ENCODE data around the gene PTP4A2.
"Not testable (repeated sequence)": the region's sequence is repeated elsewhere in the genome, so short reads cannot be mapped to it uniquely, and the experiment has no call there.

PTP4A2 gene

DNA sequence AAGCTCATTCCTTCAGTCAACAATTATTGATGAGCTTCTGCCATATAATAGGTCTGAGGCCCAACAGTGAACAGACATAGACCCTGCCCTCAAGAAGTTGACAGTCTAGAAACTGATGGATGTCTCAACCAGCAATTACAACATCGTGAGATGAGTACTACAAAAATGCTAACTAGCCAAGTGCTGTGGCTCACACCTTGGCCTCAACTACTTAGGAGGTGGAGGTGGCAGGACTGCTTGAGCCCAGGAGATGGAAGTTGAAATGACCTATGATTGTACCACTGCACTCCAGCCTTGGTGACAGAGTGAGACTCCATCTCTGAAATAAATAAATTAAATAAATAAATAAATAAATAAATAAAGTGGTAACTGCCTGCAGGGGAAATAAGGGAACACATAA, 11.7 kb upstream of the PTP4A2 start:
- no peak for DNase-seq

DNA sequence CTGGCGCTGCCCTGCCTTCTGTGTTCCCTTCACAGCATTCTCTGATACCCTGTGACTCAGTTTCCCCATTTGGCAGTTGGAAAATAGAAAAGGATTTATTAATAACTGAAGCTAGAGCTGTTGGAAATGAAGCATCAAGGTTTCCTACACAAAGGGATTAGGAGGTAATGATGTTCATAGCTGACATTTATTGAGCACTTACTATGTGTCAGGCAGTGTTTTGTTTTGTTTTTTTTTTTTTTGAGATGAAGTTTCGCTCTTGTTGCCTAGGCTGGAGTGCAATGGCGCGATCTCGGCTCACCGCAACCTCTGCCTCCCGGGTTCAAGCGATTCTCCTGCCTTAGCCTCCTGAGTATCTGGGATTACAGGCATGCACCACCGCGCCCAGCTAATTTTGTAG, 7.5 kb upstream of the PTP4A2 start:
- not testable (repeated sequence) for DNase-seq

GRCh38 chr1:31944205-31945089, 6.3 kb upstream of the PTP4A2 start:
- DNase-seq: peak; percentile 84

GRCh38 chr1:31943546-31944184, 5.5 kb upstream of the PTP4A2 start:
- no peak for DNase-seq

- DNase-seq: peak; percentile 51
Measured at GRCh38 chr1:31942061-31942460, 3.9 kb upstream of the PTP4A2 start.

DNA sequence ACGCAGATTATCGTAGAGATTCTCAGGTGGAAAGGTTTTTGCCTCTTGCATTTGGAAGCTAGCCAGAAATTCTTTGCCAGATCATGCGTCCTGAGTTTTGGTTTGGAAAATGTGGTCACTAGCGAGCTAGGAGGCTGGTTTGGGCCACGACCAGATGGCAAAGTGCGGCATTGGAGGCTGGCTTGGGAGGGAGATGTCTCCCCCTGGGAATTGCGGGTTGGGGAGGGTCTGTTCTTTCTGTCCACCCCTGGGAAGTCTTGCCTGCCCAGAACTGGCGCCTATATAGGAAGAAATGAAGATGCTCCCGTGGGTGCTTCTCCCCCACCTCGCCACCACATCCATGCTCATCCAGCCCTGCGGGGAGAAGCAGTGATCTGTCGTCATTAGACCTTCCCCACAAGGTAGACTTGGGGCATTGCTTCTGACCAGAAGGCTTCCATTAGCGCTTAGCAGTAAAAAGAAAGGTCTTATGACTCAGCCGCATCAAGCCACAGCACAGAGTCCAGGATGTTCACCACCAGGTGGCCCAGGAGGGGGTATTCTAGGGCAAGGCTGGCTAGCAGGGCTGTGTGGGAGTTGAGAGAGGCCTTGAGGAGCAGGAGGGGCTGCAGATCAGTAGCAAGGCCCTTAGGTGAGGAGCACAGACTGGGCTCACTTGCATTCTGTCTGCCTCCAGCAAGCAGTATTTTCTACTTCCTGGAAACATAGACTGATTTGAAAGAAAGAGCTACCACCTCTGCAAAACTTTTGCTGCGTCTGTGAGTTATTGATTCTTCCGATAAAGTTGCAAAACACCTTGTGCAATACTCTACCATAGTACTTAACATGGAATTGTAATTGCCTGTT, 1.5 kb upstream of the PTP4A2 start:
- DNase-seq: peak; percentile 60

DNA sequence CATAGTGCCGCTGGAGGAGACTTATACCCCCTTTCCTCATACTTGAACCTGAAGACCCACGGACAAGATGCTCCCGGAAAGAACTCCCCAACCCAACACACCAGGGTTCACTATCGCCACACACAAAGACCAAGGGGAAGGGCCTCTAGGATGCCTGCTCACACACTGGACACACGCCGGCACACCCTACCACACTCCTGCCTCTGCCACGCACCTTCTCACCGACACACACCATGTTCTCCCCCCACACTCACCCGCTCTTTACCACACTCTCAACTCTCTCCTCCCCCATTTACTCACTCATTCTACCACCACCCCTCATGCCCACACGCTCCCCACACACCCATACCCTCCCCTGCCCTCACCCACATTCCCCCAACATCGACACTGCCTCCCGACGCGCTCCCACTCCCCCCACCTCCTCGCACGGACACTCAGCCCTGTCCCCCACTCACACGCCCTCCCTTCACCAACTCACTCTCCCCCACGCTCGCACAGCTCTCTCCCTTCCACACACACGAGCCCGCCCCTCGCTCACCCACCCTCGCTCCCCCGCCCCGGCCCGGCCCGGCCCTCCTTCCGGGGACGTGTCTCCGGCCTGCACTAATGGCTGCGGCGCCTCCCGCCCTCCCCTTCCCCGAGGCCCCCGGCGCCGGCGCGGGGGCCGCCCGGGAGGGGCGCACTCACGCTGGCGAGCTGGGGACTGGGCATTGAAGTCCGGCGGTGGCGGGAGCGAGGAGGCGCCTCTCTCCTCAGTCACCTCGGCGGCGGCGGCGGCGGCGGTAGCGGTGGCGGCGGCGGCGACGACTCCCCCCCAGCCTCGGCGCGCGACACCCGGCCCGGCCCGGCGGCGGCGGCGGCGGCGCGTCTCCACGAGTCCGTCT, 626 bp downstream of the PTP4A2 start:
- peak; percentile 76 for DNase-seq

GRCh38 chr1:31936981-31937299, 1.2 kb downstream of the PTP4A2 start:
- DNase-seq: no peak

GRCh38 chr1:31936278-31936980, 1.7 kb downstream of the PTP4A2 start:
- DNase-seq: peak; percentile 75

DNA sequence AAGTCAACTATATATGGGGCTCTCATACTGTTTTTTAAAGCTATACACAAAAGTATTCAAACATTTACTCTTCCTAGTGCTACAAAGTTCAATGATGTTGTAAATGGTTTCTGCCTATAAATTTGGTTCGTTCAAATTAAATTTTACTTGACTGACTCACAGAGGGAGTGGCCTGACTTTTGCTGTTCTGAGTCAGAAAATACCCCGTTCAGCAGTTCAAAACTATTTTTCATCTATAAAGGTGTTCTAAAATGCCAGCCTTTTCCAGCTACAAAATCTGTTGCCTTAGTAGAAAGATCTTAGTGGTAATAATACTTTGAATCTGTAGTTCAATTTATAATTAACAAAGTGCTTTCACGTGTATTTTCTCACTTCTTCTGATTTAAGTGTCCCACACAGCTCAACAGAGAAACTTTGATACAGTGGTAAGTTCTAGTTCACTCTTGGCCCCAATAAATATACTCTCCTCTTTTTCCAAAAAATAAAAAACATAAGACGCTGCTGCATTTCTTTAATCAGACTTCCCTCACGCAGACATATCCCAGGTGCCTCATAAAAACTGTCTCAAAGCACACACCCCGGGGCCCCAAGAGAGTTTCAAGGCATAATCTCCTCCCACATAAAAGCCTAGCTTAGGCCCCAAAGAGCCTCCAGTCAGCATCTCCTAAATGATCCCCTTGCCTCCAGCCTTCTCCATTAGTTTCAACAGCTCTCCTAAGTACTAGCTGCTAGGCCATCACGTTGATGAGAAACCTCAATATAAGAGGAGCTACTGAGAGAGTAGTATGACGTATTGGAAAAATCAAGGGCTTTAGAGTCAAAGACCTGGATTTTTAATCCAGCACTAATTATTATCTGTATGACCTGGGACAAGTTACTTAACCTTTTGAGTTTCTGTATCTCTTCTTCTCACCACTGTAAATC, 3.2 kb downstream of the PTP4A2 start:
- DNase-seq: peak; percentile 35

GRCh38 chr1:31932491-31933316, 5.5 kb downstream of the PTP4A2 start:
- peak; percentile 37 for DNase-seq

DNA sequence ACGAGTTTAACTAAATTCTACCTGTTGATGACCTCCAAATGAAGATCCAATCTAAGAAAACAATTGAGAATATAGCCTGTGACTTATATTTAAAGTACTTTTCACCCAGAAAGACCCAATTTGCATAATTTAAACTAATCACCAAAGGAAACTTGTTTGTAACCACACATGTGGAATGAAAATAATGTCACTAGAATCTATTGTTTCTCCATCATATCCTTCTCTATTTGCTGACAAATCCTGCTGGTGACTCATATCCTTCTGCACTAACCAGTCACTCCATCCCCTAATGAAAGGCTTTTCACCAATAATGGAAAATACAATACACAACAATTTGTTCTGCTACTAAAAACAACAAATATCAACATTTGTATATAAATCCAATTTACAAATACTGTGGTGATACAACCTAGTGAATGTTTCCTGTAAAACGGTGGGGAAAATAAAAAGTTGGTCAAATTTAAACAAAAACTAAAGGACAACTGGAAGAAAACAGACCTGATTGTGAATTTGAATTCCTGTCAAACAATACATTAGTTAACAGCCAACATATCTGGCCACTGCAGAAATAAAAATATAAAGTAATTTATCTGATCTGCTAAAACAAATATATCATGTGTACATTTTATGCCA, 6.5 kb downstream of the PTP4A2 start:
- peak; percentile 77 for DNase-seq

DNA sequence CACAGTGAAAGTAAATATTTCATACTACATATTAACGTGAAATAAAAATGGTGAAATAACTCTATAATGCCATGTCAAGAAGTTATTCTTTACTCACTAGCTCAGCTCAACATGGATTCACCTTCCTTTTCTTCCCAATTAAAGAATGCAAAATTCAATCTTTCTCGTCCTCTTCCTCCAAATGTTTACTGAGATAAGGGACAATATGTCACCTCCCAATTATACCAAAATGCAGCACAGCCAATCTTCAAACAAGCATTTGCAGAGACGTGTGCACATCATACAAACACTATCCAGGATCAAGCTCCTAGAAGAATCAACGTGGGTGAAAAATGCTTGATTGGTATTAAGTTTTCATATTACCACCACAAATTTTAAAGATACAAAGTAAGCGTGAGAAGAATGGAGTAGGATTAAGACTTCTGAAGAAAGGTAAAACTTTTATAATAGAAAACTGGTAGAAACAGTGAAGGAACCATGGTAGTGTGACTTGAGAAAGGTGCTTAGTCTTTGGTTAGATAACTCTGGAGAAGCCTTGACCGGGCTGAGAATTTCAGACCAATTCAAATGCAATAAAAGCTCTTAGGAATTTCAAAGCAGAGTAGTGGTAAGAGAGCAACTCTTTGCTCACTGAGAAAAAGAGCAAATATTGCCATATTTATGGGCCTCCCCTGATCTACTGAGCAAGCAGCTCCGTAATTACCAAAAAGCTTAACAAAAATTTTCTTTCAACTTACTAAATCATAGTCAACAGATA, 7.2 kb downstream of the PTP4A2 start:
- DNase-seq: no peak

DNA sequence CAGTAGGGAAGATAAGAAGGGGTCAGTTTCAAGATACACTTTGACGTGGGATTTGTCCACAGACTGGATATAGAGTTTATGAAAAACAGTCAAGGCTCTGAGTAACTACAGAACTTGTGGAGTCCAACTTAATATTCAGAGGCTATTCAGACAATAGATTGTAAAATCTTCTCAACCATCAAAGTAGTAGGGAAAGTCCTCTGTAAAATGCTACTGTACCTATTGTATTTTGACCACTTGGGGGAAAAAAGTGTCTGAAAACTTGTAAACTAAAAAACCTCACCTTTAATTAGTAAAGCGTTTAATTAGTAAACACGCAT, 10.5 kb downstream of the PTP4A2 start:
- no peak for DNase-seq

- DNase-seq: no peak
Measured at GRCh38 chr1:31926853-31927660, 11.1 kb downstream of the PTP4A2 start.

DNA sequence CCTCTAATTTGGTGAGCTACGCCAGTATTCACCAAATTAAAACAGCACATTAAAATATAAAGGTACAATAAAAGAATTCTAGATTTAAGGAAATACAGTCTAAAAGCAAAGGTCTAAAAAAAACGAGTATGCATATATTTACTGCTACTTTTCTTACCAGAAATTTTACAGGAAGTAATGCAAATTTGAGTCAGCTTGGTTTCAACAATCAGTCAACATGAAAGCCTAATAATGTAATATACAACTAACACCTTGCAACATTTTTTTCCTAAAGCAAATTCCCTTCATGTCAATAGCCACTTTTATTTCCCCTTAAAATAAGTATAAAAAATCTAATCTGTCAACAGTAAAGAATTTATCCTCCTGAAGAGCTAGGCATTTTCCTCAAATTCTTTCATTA, 11.9 kb downstream of the PTP4A2 start:
- DNase-seq: peak; percentile 65

GRCh38 chr1:31925824-31926223, 12.3 kb downstream of the PTP4A2 start:
- DNase-seq: not testable (repeated sequence)

GRCh38 chr1:31924839-31925238, 13.3 kb downstream of the PTP4A2 start:
- DNase-seq: no peak

All from suppressor macrophage treated with lipopolysaccharide for 4 hours (primary cell).